Effector memory CD4-positive, alpha-beta T cell (primary cell): ENCODE results near the gene MPEG1.

Experiments
- DNase-seq, 3 donors: peaks; one replicate each; pipeline ENCODE4 v3.0.0-alpha.2; 2020
- H3K27ac ChIP-seq: 2 replicates; pipeline ENCODE4 v1.7.0; 2013; ENCODE audit warnings: mild to moderate bottlenecking, low read length, moderate library complexity; ENCODE audit not compliant: insufficient read depth, poor library complexity, severe bottlenecking
- H3K27me3 ChIP-seq: replicated peaks from 2 replicates; pipeline ENCODE4 v1.7.0; 2013; ENCODE audit warnings: mild to moderate bottlenecking, low read length; ENCODE audit not compliant: insufficient read depth, control insufficient read depth, poor library complexity, severe bottlenecking
- H3K36me3 ChIP-seq: 2 replicates; pipeline ENCODE4 v1.7.0; 2013; ENCODE audit warnings: mild to moderate bottlenecking, low read length, moderate library complexity; ENCODE audit not compliant: control insufficient read depth, insufficient read depth
- H3K4me1 ChIP-seq: 2 replicates; pipeline ENCODE4 v1.7.0; 2013; ENCODE audit warnings: low read length, mild to moderate bottlenecking; ENCODE audit not compliant: control insufficient read depth, insufficient read depth, poor library complexity, severe bottlenecking
- H3K4me3 ChIP-seq: 2 replicates; pipeline ENCODE4 v1.7.0; 2013; ENCODE audit warnings: low read length, low read depth, mild to moderate bottlenecking; ENCODE audit not compliant: insufficient read depth, poor library complexity, severe bottlenecking
- H3K9me3 ChIP-seq: 2 replicates; pipeline ENCODE4 v1.7.0; 2013; ENCODE audit warnings: mild to moderate bottlenecking, low read length, moderate library complexity; ENCODE audit not compliant: control insufficient read depth

The MPEG1 gene

GRCh38 chr11:59219836-59220235, 7.1 kb upstream of the MPEG1 start:
- no peak overlapping the region for H3K27ac ChIP-seq
- no peak overlapping the region for H3K4me3 ChIP-seq

GRCh38 chr11:59218893-59219292, 6.2 kb upstream of the MPEG1 start:
- no peak for DNase-seq
- H3K36me3 ChIP-seq, result no peaks in the 10 kb centered on the region
- no peaks in the 10 kb centered on the region for H3K27me3 ChIP-seq
- H3K27ac ChIP-seq, result no peak overlapping the region
- H3K4me1 ChIP-seq, result no peaks in the 10 kb centered on the region
- no peak overlapping the region for H3K4me3 ChIP-seq
- H3K9me3 ChIP-seq, result no peaks in the 10 kb centered on the region

More at GRCh38 chr11:59219836-59220235, 7.1 kb upstream of the MPEG1 start:
- no peak for DNase-seq
- Histone ChIP-seq H3K36me3 (no peaks in the 10 kb centered on the region), H3K9me3 (no peaks in the 10 kb centered on the region), H3K27me3 (no peaks in the 10 kb centered on the region), H3K4me1 (no peaks in the 10 kb centered on the region)

DNA sequence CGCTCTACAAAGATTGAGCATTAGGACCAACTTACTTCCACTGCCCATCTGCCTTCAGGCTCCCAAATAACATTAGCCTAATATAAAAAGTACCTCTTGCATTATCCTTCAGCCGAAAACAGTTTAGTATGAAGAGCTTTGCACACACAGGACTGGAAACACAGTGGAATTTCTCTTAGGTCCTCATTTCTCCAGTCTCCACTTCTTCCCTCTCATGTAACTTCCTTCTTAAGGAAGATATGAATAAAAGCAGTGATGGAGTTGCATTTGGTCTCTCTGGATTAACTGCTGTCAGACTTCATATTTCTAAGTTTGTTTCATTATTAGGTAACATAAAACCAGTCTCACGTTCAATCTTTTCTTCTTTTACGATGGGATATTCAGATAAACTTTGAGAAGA, 5.6 kb upstream of the MPEG1 start:
- H3K4me1 ChIP-seq, result no peaks in the 10 kb centered on the region
- H3K36me3 ChIP-seq, result no peaks in the 10 kb centered on the region
- no peak overlapping the region for H3K27ac ChIP-seq
- no peaks in the 10 kb centered on the region for H3K9me3 ChIP-seq
- H3K4me3 ChIP-seq, result no peak overlapping the region
- no peaks in the 10 kb centered on the region for H3K27me3 ChIP-seq
- no peak for DNase-seq

DNA sequence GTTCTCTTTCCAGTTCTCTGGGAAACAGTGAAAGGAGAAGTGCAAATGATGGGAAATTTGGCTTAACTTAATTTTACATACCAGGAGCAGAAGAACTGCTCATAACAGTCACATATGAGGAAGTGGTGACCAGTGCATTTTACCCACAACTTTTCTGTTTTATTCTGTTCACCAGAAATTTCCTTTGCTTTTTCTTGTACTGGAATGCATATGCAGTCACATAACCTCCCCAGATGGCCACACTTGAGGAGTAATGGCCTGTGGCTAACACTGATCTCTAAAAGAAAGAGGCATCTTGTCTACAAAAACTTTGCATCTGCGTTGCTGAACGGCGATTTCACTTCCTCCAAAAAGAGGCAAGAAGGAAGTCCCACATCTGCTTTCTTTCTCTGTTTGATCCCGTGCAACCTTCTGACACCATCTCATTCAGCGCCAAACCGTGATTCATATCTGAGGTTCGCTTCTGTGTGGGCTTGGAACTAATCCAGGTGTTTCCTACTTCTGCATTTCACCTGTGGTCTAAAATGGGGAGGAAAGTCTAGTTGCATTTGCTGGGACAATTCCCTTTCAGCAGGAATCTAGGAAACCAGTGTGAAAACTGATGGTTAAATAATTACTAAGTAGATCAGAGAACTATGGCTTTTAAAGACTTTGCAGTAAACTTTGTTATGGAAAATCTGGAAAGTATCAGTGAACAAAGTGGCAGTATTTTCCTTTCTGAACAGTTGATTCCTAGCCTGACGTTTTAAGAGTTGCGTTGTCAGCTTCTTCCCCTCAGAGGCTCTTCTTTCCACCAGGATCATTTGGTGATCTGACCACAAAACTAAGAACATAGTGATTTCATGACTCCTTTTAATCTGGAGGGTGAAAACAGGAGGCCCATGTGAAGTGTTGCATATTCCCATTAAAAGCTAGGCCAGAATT, 4.2 kb upstream of the MPEG1 start:
- H3K27ac ChIP-seq, result no peak overlapping the region
- DNase-seq, result no peak
- no peaks in the 10 kb centered on the region for H3K9me3 ChIP-seq
- no peaks in the 10 kb centered on the region for H3K4me1 ChIP-seq
- no peaks in the 10 kb centered on the region for H3K27me3 ChIP-seq
- H3K36me3 ChIP-seq, result no peaks in the 10 kb centered on the region
- H3K4me3 ChIP-seq, result no peak overlapping the region

GRCh38 chr11:59214141-59214893, 1.6 kb upstream of the MPEG1 start:
- Histone ChIP-seq H3K4me1 (no peaks in the 10 kb centered on the region), H3K4me3 (no peak overlapping the region), H3K36me3 (no peaks in the 10 kb centered on the region), H3K9me3 (no peaks in the 10 kb centered on the region), H3K27ac (no peak overlapping the region), H3K27me3 (no peaks in the 10 kb centered on the region)
- no peak for DNase-seq

DNA sequence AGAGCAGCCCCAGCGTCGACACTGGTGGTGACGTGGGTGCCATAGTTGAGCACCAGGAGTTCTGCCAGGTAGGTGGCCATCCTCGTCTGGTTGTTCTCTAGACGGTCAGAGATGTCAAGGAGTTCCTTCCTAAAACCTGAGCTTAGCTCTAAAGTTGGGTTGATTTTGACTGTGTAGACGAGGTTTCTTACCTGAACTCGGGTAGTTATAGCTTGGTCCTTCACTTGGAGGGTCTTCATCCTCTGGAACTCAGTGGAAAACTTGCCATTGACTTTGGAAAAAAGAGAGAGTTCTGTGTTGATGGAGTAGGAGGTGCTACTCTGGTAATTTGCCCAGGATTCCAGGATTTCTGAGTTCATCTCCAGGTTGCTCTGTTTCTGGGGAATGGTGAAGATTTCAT, 505 bp downstream of the MPEG1 start:
- Histone ChIP-seq H3K4me1 (peaks cover 10% of the 10 kb centered on the region), H3K27ac (no peak overlapping the region), H3K4me3 (no peak overlapping the region), H3K27me3 (no peaks in the 10 kb centered on the region), H3K9me3 (no peaks in the 10 kb centered on the region), H3K36me3 (no peaks in the 10 kb centered on the region)
- DNase-seq, result no peak

- H3K9me3 ChIP-seq, result no peaks in the 10 kb centered on the region
- no peak overlapping the region for H3K4me3 ChIP-seq
- H3K27ac ChIP-seq, result no peak overlapping the region
- H3K36me3 ChIP-seq, result no peaks in the 10 kb centered on the region
- DNase-seq, result no peak
- no peaks in the 10 kb centered on the region for H3K27me3 ChIP-seq
- peaks cover 14% of the 10 kb centered on the region for H3K4me1 ChIP-seq
These were observed 3.8 kb downstream of the MPEG1 start for GRCh38 chr11:59208956-59209355.

DNA sequence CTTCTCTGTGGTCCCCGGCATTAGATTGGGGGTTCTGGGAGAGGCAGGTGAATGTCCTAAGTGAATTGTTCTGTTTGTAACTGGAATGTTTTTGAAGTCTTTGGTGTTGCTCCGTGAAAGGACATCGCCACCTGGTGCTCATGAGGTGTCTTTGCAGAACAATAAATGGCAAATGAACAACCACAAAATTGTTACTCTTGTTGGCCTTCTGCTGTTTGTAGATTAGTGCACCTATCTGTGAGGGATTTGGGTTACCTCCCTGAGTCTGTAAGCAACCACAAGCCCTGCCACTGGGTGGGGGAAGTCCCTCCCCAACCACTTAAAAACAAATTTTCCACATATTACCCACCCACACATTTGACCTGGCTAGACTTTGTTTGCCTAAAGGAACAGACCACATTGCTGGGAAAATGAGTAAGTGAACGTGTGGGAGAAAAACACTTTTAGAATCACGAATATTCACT, 4.7 kb downstream of the MPEG1 start:
- no peak overlapping the region for H3K27ac ChIP-seq
- DNase-seq, result peak in 2 of 3 donors; percentile 4 to 25
- H3K4me1 ChIP-seq, result peaks cover 14% of the 10 kb centered on the region
- H3K36me3 ChIP-seq, result no peaks in the 10 kb centered on the region
- H3K27me3 ChIP-seq, result no peaks in the 10 kb centered on the region
- no peak overlapping the region for H3K4me3 ChIP-seq
- no peaks in the 10 kb centered on the region for H3K9me3 ChIP-seq

- no peaks in the 10 kb centered on the region for H3K9me3 ChIP-seq
- DNase-seq, result no peak
These were observed 6.1 kb downstream of the MPEG1 start for GRCh38 chr11:59206635-59207034.

DNA sequence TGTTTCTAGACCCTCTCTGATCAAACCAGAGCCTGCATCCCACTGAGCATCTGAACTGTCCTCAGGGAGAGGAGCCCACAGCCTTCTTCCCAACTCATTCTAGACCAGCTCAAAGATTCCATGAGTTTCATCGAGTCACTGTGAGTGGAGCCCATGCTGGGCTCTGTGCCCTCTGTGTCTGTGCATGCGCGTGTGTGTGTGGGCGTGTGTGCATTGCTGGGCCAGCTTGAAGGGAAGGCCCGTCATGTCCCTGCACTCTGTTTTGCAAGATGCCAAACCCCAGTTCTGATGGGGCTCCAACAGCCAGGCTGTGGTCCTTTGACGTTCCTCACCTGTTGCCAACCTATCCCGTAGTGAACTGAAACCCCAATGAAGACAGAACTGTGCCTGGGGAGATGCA, 7.1 kb downstream of the MPEG1 start:
- peaks cover 14% of the 10 kb centered on the region for H3K4me1 ChIP-seq
- H3K36me3 ChIP-seq, result no peaks in the 10 kb centered on the region
- H3K27me3 ChIP-seq, result no peaks in the 10 kb centered on the region
- no peaks in the 10 kb centered on the region for H3K9me3 ChIP-seq
- no peak overlapping the region for H3K4me3 ChIP-seq
- DNase-seq, result no peak
- no peak overlapping the region for H3K27ac ChIP-seq

More at GRCh38 chr11:59206635-59207034, 6.1 kb downstream of the MPEG1 start:
- Histone ChIP-seq H3K4me1 (peaks cover 14% of the 10 kb centered on the region), H3K27me3 (no peaks in the 10 kb centered on the region), H3K36me3 (no peaks in the 10 kb centered on the region), H3K4me3 (no peak overlapping the region), H3K27ac (no peak overlapping the region)
